OCI-LY7 (cell line): Measurements from ENCODE around the gene BLMH. TPM values are rescaled to one million over a fixed set of nuclear protein-coding genes. Genes with fewer than 3 reads are reported as not detected.

Experiments used
- BruUV-seq: library from RNA; stranded (reverse); fragments of 400-500 nt; replicated peaks from 2 replicates; lab custom pipeline; 2021; lab: Mats Ljungman, UMichigan
- CTCF ChIA-PET: fragments of 300-600 bp; sonication (Branson Sonifier 250); formaldehyde crosslinking; loops from one replicate; lab custom pipeline; 2022; ENCODE audit warnings: antibody characterized with exemption; ENCODE audit not compliant: unreplicated experiment; lab: Charles Lee
- POLR2A ChIA-PET: fragments of 300-600 bp; sonication (Branson Sonifier 250); formaldehyde crosslinking; loops from one replicate; lab custom pipeline; 2022; ENCODE audit warnings: antibody characterized with exemption; lab: Charles Lee
- DNase-seq: peaks from one replicate; pipeline ENCODE4 v3.0.0-alpha.2; 2015; ENCODE audit warnings: low spot score
- H2AFZ ChIP-seq: fragments of 200-600 bp; sonication (generic), shearing (Covaris generic); 2 replicates; pipeline ENCODE4 v1.6.1; 2014; ENCODE audit warnings: mild to moderate bottlenecking, antibody characterized with exemption, low read length, moderate library complexity
- H3K27ac ChIP-seq: fragments of 200-600 bp; sonication (generic); 2 replicates; pipeline ENCODE4 v1.5.1; 2014; ENCODE audit warnings: mixed run types, low read depth, mild to moderate bottlenecking, moderate library complexity, low read length, inconsistent platforms; ENCODE audit not compliant: poor library complexity, severe bottlenecking
- H3K36me3 ChIP-seq: fragments of 200-600 bp; sonication (generic); 2 replicates; pipeline ENCODE4 v1.6.1; 2014; ENCODE audit warnings: mild to moderate bottlenecking, antibody characterized with exemption, low read length, moderate library complexity, mixed read lengths; ENCODE audit not compliant: insufficient read depth
- H3K4me1 ChIP-seq: fragments of 200-600 bp; sonication (generic); 2 replicates; pipeline ENCODE4 v1.5.1; 2014; ENCODE audit warnings: mild to moderate bottlenecking, low read length; ENCODE audit not compliant: insufficient read depth, poor library complexity, severe bottlenecking
- H3K4me2 ChIP-seq: fragments of 200-600 bp; sonication (generic); 2 replicates; pipeline ENCODE4 v1.6.1; 2014; ENCODE audit warnings: mild to moderate bottlenecking, low read length
- H3K4me3 ChIP-seq: fragments of 200-600 bp; sonication (generic); 2 replicates; pipeline ENCODE4 v1.5.1; 2014; ENCODE audit warnings: mild to moderate bottlenecking, low read depth, low read length; ENCODE audit not compliant: poor library complexity, severe bottlenecking
- H3K79me2 ChIP-seq: fragments of 200-600 bp; sonication (generic); 2 replicates; pipeline ENCODE4 v1.6.1; 2016; ENCODE audit warnings: low read depth, mild to moderate bottlenecking, low read length, moderate library complexity, mixed read lengths; ENCODE audit not compliant: insufficient read depth
- H3K9me2 ChIP-seq: fragments of 200-600 bp; sonication (generic); 2 replicates; pipeline ENCODE4 v1.6.1; 2016; ENCODE audit warnings: mild to moderate bottlenecking, low read length, mixed read lengths; ENCODE audit not compliant: insufficient read depth
- H3K9me3 ChIP-seq: fragments of 200-600 bp; sonication (generic); 2 replicates; pipeline ENCODE4 v1.6.1; 2014; ENCODE audit warnings: mild to moderate bottlenecking, mixed run types, low read length, mixed read lengths
- H4K20me1 ChIP-seq: fragments of 200-600 bp; sonication (generic); 2 replicates; pipeline ENCODE4 v1.6.1; 2014; ENCODE audit warnings: mild to moderate bottlenecking, antibody characterized with exemption, low read length, moderate library complexity, mixed read lengths; ENCODE audit not compliant: insufficient read depth
- EZH2phosphoT487 ChIP-seq: fragments of 200-600 bp; sonication (generic); IDR thresholded peaks from 2 replicates; pipeline ENCODE4 v1.6.1; 2018; ENCODE audit warnings: low read depth, borderline replicate concordance, mild to moderate bottlenecking, mixed run types, antibody characterized with exemption, low read length, moderate library complexity, mixed read lengths
- intact Hi-C: fragments of 100-400 bp; cut with micrococcal nuclease; formaldehyde crosslinking; loops from one replicate; pipeline ENCODE4 v1.10.0; 2022; ENCODE audit not compliant: unreplicated experiment
- total RNA-seq, 2 experiments: library from RNA; depleted of rRNA in 1 of 2; stranded (reverse); fragments of >200 nt in 1 of 2; shearing (Covaris generic) in 1 of 2; gene quantifications; 2 replicates each; pipeline ENCODE4 v1.2.3, GENCODE V29; 2014 to 2022
- TF ChIP-seq, protein P1 (sequence below): fragments of 200-600 bp; sonication (generic); conservative IDR thresholded peaks from 2 replicates; pipeline ENCODE4 v1.5.1; 2014; ENCODE audit warnings: mild to moderate bottlenecking, antibody characterized with exemption, low read length, moderate library complexity, mixed read lengths

The BLMH gene
- total RNA-seq, 2 experiments from 2014 or later: 35.0 to 65.7 TPM

DNA sequence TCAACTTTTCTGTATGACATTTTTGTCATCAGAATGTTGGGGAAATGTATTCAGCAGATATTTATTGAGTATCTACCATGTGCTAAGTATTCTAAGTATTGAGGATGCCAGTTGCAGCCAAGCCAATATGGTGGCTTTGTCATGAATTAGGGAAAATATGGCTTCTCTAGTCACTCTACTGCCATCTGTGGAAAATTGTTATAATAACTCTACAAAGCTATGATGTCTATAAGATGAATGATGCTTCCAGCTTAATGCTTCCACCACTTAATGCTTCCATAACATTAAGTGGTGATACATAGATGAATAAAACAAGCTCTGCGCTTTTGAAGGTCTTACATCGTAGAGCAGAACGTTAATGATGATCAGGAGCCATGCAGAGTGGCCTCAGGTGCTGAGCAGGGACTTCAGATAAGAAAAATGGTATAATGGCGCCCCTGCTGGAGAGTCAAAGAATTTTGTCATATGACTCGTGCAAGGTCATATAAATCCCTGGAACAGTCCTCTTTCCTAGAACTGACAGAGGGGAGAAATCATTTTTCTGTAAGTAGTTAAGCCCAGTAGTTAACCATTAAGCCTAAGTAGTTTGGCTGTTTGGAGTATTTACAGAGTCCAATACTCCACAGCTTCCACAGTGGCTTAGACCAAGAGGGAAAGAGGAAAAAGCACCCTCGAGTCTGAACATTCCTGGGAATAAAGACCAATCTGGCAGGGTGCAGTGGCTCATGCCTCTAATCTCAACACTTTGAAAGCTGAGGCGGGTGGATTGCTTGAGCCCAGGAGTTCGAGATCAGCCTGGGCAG is 44.8 kb upstream of the BLMH start:
- ChIA-PET CTCF (interaction anchor here (0.5 to 1.1 kb wide), 7 partner anchors 10 to 231 kb away, joined by 3 to 10 read pairs (median 3); no protein-coding TSS in a partner anchor), POLR2A (interaction anchor here (0.9 kb wide), 1 partner anchor 52 kb away, joined by 4 read pairs; no protein-coding TSS in a partner anchor)
- Histone ChIP-seq H4K20me1 (no peaks in the 10 kb centered on the region), H3K79me2 (no peaks in the 10 kb centered on the region), H3K4me3 (no peak overlapping the region), H3K4me2 (peak overlapping the region; percentile 35), H3K36me3 (no peaks in the 10 kb centered on the region), H3K27ac (no peak overlapping the region), H2AFZ (peak overlapping the region; percentile 23; the same call in 1 of the 2 replicates), H3K9me2 (no peaks in the 10 kb centered on the region), H3K4me1 (peaks cover 10% of the 10 kb centered on the region), H3K9me3 (no peaks in the 10 kb centered on the region)
- intact Hi-C loops: loop anchor here (1.0 to 2.0 kb wide), 3 partner anchors 38 to 232 kb away; no protein-coding TSS in a partner anchor
- TF ChIP-seq, protein P1, sequence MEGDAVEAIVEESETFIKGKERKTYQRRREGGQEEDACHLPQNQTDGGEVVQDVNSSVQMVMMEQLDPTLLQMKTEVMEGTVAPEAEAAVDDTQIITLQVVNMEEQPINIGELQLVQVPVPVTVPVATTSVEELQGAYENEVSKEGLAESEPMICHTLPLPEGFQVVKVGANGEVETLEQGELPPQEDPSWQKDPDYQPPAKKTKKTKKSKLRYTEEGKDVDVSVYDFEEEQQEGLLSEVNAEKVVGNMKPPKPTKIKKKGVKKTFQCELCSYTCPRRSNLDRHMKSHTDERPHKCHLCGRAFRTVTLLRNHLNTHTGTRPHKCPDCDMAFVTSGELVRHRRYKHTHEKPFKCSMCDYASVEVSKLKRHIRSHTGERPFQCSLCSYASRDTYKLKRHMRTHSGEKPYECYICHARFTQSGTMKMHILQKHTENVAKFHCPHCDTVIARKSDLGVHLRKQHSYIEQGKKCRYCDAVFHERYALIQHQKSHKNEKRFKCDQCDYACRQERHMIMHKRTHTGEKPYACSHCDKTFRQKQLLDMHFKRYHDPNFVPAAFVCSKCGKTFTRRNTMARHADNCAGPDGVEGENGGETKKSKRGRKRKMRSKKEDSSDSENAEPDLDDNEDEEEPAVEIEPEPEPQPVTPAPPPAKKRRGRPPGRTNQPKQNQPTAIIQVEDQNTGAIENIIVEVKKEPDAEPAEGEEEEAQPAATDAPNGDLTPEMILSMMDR: peak; percentile 100
- no peak for TF ChIP-seq EZH2phosphoT487
- peak; percentile 80 for DNase-seq
- BruUV-seq: no TSS peak

DNA sequence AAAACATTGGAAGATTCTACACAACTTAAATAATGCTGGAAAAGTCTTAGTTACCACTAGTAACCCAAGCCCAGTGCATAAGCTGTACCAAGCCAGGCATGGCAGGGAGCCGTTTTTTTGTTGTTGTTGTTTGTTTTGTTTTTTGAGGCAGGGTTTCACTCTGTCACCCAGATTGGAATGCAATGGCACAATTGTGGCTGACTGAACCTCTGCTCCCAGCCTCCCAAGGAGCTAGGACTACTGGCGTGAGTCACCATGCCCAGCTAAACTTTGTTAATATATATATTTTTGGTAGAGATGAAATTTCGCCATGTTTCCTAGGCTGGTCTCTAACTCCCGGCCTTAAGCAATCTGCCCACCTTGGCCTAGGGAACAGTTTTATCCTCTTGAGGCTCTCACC is 42.7 kb upstream of the BLMH start:
- Histone ChIP-seq H2AFZ (peak overlapping the region; percentile 42; the same call in 1 of the 2 replicates), H3K79me2 (no peaks in the 10 kb centered on the region), H3K4me3 (no peak overlapping the region), H3K4me2 (no peak overlapping the region), H3K27ac (no peak overlapping the region), H3K9me2 (no peaks in the 10 kb centered on the region), H4K20me1 (no peaks in the 10 kb centered on the region), H3K9me3 (no peaks in the 10 kb centered on the region), H3K4me1 (peaks cover 14% of the 10 kb centered on the region), H3K36me3 (no peaks in the 10 kb centered on the region)
- intact Hi-C loops: no loop called here
- no peak for DNase-seq
- BruUV-seq: no TSS peak
- TF ChIP-seq, protein P1: no peak
- no peak for TF ChIP-seq EZH2phosphoT487
- ChIA-PET CTCF (interaction anchor here (1.4 kb wide), 1 partner anchor 230 kb away, joined by 5 read pairs; no protein-coding TSS in a partner anchor), POLR2A (interaction anchor here (0.7 to 2.1 kb wide), 7 partner anchors 8 to 237 kb away, joined by 3 to 11 read pairs (median 3); partner anchors contain the start of gene BLMH)
